Activated effector memory CD4-positive, alpha-beta T cell treated with anti-CD3 and anti-CD28 coated beads, Interleukin-2, amount 50 U/mL, for 16 hours (primary cell): Measurements from ENCODE around the gene BCL2L1.

Experiments used
- DNase-seq: peaks from one replicate; pipeline ENCODE4 v3.0.0-alpha.2; 2020

The BCL2L1 gene

DNA sequence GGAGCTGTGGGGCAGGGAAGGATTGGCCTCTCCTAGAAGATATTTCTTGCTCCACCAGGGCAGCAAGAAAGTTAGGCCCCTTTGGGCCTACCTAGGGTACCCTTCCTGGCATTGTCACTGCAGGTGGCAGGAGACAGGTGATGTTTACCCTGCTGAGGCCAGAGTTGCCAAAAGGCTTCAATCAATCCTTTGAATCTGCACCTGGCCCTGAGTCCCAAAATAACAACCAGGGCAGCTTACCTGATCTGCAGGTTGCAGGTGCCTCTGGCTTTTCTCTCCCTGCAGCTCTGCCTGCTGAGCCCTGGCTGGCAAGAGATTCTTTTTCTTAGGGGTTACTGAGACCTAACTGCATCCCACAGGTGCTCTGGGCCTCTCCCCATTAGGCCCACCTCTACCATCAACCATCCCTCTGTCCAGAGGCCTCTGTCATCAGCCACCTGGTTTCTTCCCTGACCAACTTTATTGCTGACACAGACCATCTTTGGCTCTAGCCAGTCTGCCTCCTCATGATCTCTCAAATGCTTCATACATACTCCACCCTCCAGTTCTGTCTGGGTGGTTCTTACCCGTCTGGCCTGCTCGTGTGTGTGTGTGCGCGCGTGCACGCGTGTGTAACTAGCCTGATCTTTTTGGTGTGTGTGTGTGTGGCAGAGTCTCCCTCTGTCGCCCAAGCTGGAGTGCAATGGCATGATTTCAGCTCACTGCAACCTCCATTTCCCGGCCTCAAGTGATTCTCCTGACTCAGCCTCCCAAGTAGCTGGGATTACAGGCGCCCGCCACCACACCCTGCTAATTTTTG, 13.7 kb downstream of the BCL2L1 start:
- DNase-seq = no peak

DNA sequence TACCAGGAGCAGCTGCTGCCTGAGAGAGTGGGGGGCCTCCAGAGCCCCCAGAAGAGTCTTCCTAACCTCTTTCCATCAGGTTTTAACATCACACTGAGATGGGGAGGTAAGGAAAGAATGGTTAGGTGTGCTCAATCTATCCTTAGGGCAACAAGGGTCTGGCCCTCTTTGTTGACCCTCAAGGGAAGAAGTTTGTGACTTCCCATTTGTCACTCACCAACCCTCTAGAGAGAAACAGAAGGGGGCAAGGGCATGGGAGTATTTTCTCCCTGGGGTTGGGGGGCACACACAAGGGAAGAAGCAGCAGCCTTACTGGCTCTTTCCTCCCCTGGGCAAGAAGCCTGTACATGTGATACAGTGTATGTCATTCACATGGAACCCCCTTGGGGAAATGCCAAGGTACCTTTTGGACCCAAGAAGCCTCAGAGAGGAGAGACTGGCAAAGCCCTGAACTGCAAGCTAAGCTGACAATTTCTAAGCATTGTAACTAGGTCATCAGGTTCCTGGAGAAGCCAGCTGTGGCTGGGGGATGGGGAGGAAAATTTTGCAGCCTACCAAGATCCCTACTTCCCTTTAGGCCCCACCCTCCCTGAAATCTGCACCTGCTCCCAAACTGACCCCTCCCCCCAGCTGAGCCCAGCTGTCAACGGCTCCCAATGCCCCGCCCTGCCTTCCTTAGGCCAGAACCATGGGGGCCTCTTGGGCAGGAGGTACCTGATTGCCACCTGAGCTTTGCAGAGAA, 14.5 kb downstream of the BCL2L1 start:
- DNase-seq = no peak

DNA sequence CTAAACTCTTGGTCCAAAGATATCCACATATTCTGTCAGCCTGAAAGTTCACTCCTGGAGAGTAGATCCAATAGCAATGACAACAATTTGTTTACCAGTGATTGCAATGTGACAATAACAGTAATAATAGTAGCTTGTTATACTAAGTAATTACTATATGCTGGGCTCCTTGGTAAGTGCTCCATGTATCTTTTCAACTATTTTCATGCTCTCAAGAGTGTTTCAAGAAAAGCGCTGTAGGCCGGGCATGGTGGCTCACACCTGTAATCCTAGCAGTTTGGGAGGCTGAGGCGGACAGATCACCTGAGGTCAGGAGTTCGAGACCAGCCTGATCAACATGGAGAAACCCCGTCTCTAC, 15.4 kb downstream of the BCL2L1 start:
- DNase-seq = no peak

DNA sequence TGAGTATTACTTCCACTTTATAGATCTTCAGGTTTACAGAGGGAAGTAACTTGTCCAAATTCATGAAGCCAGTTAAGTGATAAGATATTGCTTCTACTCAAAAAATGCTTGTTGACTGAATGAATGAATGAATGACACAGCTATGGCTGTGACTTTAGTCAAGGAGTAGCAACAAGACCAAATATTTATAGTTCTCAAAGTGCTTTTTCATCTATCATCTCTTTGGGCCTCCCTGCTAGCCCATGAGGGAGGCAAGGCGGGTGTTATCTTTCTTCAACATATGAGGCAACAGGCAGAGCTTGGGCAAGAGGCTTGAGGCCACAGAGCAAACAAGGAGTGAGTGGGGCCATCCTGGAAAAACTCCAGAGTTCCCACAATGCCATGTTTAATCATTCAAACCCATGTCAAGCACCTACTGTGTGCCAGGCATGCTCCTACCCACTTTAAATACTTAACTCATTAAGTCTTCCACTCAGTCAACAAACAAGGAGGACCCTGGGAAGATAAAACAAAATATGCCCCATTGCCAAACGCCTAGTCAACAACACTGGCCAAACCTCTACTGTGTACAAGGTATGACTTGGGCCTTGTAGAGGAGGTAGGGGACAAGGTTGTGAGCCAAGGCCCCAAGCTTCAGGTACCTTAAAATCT, 15.9 kb downstream of the BCL2L1 start:
- DNase-seq = no peak

DNA sequence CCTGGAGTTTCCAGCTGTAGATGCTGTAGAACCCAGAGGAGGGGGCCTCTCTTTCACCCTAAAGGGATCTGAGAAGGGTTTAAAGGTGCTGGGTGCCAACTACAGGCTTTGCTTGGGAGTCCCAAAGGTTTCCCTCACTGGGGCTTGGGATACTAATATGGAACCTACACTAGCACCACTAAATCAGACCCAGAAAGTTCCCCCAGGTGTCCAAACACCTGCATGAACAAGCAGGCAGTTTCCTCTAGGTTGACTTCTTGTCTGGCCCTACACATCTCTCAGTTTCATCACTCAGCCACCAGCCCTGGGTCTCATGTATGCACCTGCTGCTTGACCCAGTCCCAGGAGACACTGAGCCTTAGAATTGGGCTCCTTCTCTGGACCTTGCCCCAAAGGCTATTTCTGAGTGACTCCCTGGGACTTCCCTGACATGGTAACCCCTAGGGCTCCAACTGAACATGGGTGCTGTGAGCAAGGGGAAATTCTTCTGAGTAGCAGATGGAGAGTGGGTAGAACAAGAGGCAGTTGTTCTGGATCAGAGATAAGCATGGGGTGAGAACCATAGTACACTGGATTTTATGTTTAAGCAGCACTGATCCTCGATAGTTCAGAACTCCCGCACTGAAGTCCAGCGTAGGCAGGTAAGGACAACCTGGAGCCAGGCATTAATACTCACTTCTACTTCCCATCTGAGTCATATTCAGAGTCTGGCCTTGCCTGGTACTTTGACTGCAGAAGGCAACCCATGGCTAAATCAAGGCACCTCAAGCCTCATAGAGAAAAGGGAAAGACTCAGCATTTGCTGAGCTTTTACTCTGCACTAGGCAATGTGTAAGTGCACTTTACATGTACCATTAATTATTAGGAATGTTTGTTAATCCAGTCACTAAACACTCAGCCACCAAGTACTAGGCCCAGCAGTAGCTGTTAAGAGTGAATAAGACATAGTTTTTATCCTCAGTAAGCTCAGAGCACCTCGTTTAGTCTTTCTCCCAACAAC, 16.8 kb downstream of the BCL2L1 start:
- DNase-seq = no peak

DNA sequence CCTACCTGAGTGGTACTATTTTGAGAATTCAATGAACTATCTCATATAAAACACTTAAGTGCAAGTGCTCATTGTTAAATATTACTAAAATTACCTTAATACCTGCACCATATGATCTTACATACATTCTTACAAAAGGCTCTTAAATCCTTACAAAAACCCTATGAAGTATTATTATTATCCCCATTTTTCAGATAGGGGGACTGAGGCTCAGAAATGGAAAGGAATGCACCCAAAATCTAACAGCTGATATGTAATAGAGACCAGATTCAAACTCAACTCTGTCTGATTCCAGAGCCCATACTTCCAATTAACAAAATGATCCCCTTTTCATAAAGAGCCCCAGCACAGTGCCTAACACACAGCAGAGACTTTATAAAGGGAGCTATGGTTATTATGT, 17.5 kb downstream of the BCL2L1 start:
- DNase-seq = no peak

DNA sequence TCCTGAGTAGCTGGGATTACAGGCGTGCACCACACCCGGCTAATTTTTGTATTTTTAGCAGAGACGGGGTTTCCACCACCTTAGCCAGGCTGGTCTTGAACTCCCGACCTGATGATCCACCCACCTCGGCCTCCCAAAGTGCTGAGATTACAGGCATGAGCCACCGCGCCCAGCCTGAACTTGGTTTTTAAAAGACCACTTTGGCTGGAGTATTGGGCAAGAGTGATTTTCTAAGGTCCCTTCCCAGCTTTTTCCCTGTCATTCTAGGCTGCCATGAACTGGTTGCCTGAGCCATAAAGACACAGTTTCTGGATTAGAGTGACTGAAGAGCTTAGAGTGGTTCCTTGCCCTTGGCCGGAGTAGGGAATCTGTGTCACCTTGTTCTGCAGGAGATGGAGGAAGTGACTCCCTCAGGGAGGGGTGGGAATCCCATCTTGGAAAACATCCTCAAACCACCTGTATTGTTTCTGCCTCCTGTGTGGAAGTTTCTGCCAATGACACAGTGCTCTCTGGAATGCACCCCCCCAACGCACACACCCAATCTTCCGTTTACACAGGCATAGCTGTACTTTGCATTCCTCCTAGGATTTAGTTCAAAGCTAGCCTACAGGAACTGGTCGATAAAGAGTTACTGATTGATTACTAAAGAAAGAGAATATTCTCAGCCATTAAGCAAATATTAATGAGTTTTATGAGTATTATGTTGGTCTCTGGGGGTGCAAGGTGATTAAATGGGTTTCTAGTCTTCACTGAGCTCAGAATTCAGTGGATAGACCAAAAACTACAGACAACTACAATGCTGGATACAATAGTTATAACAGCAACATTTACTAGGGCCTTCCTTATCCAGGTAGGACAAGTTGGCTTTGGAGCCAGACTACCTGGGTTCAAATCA, 18.2 kb downstream of the BCL2L1 start:
- DNase-seq = no peak

DNA sequence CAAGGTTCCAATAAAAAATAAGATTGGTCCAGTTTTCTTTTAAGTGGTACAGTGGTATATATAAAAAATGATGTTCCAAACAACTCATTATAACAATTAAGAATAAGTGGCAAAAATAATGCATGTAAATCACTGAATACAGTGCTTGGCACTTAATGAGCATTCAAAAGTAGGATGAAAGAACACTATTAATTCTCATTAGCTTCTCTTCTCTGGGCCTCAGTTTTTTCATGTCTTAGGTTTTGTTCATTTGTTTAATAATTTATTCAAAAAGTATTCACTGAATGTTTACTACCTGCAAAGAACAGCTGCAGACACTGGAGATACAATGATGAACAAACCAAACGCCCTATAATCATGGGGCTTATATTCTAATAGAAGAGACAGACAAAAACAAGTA, 21.1 kb downstream of the BCL2L1 start:
- DNase-seq = no peak

DNA sequence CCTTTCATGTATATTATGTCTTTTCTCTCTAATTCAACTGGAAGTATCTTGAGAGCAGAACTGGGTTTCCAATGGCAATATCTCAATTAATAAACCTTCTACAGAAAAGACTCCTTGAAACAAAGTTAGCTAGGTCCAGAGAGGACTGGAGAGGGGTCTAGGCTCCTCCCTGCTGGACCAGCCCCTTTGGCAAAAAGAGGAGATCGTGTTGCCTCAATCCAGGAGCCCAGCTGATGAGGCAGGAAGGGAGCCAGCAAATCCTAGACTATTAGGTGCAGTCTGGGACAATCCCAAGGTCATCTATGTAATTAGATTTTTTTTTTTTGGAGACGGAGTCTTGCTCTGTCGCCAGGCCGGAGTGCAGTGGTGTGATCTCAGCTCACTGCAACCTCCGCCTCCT, 21.9 kb downstream of the BCL2L1 start:
- no peak for DNase-seq

DNA sequence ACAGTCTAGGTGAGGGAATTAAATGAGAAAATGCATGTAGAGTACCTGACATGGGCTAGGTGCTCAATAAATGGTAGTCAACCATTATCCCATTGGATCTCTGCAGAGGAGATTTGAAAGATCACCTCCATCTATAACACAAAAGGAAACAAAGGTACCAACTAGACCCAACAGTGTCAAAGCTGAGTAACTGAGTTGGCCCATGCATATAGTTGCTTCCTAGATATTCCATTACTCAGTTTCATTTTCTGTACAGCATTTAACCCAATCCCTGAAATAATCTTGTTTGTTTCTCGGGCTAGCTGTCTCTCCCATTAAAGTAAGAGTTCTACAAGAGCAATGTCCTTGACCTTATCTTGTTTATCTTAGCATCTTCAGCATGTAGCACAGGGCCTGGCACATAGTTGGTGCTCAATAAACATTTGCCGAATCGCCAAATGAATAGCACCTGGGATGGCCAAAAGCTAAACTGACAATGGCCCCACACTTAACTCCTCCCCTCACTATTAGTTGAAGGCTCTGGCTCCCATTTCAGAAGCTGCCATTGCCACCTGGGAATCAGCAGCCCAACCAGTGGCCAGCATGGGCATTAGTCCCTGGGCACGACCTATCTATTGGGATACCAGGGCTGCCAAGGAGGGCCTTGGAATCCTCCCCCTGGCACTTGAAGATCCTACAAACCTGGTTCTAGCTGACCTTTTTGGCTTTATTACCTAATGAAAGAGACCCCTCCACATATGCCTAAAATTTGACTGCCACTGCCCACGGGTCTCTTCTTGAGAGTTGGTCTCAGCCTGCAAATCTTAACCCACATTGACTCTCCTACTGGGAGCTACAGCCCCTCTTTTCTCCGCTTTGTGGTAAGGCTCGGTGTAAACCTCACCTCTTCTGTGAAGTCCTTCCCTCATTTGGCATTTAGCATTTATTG, 22.6 kb downstream of the BCL2L1 start:
- no peak for DNase-seq

DNA sequence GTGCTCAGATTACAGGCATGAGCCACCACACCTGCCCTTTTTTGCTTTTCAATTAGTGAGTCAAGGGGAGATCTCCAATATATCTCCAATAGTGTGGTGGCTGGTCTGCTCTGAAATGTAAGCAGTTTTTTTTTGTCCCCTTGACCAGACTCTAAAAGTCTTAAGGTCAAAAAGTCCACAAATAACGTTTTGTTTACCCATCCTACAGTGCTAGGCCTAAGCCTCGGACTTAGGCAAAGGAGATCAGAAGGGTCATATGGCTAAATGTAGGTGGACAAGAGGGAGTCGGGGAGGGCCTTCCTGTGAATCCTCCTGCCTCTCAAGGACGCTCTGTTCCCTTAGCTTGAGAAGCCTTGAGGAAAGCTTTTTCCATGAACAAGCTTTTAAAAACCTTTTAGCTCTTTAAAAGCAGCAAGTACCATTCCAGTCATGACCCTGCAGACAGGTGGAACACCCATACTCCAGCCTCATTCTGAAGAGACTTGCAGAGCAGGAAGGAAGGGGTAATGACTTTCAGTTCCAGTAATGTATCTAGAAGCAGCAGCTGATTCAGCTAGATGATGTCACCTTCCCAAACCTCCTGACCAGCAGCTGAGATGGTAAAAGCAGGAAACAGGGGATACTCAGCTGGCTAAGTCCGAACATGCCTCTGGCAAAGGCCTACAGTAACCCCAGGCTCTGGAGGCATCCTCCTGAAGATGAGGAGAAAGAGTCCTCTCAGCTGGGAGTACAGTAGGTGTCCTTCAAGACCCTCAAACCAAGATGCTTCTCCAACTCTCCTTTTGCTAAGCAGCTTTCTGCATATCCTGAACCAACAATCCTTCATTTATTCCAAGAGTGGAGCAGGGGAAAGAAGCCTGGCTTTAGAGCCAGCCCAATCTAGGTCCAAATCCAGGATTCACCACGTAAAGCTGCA, 23.6 kb downstream of the BCL2L1 start:
- DNase-seq = no peak

DNA sequence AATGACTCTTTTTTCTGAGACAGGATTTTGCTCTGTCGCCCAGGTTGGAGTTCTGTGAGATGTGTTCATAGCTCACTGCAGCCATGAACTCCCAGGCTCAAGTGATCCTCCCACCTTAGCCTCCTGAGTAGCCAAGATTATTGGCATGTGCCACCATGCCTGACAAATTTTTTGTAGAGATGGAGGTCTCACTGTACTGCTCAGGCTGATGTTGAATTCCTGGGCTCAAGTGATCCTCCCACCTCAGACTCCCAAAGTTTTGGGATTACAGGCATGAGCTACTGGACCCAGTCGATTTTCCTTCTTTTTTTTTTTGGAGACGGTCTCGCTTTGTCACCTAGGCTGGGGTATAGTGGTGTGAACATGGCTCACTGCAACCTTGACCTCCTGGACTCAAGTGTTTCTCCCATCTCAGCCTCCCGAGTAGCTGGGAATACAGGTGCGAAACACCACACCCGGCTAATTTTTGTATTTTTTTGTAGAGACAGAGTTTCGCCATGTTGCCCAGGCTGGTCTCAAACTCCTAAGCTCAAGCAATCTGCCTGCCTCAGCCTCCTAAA, 24.3 kb downstream of the BCL2L1 start:
- DNase-seq = no peak

DNA sequence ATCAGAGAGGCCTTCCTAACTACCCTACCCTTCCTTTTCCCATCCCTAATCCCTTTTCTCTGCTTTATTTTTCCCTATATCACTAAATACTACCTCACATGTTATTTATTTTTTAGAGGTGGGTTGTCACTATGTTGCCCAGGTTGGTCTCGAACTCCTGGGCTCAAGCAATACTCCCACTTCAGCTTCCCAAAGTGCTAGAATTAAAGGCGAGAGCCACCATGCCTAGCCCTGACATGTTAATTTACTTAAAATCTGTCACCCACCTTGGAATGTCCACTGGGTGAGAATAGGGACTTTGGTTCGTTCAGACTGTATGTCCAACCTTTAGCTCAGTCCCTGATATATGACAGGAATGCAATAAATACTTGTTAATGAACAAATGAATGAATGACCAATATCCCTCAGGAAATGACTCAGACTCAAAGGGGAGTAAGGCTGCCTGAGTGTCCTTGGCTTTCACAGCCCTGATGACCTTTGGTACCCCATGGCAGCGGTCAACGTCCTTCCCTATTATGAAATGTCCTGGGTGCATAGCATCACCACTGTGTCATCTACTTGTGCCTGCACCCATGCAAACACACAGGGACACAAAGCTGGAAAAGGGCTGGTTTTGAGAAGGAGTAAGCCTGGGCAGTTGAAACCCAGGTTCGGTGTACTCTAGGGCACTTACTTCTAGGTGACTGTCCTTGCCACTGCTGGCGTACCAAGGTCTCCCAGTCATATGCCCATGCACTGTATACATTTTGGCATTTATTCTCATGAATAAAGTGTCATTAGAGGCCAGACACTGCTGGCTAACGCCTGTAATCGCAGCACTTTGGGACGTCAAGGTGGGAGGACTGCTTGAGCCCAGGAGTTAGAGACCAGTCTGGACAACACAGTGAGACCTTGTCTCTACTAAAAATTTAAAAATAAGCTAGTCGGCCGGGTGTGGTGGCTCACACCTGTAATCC, 26.5 kb downstream of the BCL2L1 start:
- no peak for DNase-seq

DNA sequence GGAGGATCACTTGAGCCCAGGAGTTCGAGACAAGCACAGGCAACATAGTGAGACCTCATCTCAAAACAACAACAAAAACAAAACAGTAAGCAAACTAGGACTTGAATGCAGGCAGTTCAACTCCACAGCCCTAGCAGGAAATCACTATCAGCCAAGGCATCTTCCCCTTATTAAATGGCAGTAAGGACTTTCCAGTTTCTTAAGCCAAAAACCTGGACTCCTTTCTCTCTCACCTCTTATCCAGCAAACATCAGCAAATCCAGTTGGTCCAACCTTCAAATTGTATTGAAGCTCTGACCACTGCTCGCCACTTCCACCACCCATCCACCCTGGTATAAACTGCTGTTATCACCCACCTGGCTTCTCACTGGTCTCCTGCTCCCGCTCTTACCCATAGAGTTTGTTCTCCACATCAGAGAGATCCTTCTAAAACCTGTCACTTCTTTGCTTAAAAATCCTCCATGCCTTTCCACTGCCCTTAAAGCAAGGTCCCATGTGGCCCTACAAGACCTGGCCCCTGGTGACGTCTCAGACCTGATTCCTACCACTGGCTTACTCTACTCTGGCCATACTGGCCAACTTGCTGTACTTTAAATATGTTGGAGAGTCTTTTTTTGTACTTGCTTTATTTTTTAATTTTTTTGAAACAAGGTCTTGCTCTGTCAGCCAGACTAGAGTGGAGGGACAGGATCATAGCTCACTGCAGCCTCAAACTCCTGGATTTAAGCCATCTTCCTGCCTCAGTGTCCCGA, 27.6 kb downstream of the BCL2L1 start:
- DNase-seq = no peak

DNA sequence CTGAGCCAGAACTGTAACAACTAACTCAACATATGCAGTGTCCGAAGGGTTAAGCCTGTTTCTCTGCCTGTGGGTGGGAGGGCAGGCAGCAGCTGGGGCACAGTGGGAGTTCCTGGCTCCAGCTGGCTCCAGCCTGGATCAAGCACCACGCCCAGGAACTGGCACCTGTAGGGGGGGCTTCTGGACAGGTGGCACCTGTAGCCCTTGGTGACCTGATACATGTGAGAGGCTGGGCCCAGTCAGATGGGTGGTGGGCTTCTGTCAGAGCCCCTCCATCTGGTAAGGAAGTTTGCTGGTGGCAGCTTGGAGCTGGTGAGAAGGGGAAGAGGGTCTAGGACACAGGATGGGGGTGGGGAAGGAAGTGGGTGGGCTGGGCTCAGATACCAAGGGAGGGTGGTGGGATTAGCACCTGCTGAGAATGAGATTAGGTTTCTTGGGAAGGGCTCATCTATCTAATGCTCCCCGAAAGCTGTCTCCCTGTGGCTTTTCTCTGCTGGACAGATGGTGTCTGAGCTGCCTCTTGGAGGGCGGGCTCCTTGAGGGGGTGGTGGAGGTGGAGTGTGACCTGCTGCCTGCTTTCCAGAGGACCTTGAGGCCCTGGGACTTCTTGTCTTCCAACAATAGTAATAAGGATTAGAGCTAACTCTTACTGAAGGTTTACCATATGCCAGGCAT, 28.5 kb downstream of the BCL2L1 start:
- DNase-seq = no peak

DNA sequence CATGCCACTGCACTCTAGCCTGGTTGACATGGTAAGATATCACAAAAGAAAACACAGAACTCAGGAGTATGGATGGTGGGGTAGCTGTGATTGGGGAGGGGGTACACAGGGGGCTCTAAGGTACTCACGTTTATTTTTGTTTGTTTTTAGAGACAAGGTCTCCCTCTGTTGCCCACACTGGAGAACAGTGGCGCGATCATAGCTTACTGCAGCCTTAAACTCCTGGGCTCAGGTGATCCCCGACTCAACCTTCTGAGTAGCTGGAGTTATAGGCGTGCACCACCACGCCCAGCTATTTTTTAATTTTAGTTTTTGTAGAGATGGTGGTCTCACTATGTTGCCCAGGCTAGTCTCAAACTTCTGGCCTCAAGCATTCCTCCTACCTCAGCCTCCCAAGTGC, 29.3 kb downstream of the BCL2L1 start:
- DNase-seq = no peak
